Stimulated activated CD4-positive, alpha-beta T cell treated with anti-CD3 and anti-CD28 coated beads, Interleukin-2, amount 100 ng/mL, for 24 hours (primary cell): ENCODE results near the gene FBLN1.
A peak's percentile ranks its signal among the peaks of the same experiment; 100 is the strongest.
"Not testable (repeated sequence)": the region's sequence is repeated elsewhere in the genome, so short reads cannot be mapped to it uniquely, and the experiment has no call there.

Experiments used
- DNase-seq, 2 donors: peaks; one replicate each; pipeline ENCODE4 v3.0.0-alpha.2; 2020

Gene FBLN1

DNA sequence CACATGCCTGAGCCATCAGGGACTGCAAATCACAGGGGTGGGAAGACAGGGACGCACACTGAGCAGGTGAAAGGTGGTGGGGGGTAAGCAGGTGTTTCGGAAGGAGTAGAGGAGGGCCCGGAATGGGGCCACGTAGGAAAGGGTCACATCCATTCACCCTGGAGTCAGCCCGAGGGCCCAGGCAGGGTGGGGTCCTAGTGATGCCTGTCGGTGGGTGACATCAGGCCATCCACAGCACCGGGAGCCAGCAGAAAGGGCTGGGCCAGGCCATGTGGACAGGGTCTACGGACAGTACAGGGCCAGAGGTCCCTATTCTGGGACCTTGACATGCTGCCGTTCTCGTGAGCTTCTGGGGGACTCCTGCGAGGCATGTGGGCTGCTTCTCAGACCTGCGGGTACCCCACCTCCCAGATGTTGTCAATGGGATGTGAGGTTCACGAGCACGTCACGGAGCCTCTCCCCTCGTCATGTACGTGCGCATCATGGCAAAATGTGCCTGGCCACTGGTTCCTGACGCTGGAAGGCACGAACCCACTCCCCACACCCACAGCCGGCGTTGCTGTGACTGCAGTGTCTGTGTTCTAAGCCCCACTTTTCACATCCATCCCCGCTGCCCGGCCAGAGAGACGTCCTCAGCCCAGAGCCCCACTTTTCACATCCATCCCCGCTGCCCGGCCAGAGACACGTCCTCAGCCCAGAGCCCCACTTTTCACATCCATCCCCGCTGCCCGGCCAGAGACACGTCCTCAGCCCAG is 84.1 kb downstream of the FBLN1 start:
- DNase-seq = no peak

DNA sequence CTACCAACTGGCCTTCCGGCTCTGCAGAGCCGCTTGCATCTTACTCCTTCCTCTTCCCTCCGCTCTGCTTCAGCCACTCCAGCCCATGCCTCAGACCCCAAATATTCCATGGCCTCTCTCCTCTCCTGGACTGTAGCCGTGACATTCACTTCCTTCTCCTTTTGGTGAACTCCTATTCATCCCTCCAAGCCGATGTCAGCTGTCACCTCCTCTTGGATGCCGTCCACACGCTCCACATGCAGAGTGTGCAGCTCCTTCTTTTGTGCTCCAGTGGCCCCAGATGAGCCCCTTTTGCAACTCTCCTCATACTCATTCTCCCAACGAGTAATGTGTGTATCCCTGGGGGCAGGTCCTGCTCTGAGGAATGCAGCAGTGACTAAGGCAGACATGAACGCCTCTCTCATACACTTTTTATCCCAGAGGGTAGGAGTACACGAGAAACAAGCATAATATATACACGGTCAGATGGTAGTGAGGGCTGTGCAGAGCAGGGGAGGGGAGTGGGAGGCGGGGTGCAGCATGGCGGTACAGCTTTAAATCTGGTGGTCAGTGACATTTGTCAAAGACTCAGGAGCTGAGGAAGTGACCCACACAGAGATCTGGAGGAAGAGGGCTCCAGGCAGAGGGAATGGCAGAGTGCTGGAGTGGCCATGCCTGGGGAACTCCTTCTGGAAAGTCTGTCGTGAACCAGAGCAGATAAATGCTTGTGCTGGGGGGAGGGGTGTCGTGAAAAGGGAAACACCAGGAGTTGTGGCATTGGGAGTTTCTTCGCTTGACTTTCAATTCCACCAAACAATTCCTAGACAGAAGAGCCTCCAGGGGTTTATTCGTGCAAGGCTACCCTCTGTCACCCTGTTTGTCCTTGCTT is 85.2 kb downstream of the FBLN1 start:
- no peak for DNase-seq

DNA sequence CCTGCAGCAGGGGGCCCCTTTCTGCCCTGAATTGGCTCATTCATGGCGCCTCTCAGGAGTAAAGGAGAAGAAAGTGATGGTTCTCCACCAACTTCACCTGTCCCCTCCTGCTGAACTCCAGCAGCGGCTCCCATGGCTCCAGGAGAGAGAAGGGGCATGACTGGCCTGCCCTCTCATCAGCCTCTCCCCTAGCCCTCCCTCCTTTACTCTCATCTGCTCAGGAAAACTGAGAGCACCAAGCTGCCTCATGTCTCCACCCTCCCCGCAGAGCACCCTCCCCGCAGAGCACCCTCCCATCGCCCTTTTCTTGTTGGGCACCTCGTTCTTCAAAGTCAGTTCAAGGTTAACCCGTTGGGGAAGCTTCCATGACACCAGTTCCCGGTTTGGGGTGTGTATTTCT is 86.9 kb downstream of the FBLN1 start:
- DNase-seq = no peak

DNA sequence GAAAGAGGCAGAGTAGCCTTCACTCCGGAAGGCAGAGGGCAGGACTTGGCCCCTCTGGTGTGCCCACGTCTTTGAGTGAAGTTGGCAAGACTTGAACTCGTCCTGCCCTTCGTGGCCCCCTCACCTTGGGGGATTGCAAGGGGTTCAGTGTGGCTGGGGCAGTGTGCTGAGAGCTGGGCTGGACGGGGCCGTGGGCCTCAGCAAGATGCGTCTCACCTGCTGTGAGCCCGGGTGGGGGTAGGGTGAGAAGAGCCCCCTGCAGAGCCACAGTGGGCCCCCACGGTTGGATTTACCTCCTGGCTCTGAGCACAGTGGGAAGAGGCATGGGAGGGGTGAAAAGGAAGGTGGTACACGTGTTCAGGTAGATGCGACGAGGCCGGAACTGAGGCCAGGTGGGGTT is 87.6 kb downstream of the FBLN1 start:
- no peak for DNase-seq

DNA sequence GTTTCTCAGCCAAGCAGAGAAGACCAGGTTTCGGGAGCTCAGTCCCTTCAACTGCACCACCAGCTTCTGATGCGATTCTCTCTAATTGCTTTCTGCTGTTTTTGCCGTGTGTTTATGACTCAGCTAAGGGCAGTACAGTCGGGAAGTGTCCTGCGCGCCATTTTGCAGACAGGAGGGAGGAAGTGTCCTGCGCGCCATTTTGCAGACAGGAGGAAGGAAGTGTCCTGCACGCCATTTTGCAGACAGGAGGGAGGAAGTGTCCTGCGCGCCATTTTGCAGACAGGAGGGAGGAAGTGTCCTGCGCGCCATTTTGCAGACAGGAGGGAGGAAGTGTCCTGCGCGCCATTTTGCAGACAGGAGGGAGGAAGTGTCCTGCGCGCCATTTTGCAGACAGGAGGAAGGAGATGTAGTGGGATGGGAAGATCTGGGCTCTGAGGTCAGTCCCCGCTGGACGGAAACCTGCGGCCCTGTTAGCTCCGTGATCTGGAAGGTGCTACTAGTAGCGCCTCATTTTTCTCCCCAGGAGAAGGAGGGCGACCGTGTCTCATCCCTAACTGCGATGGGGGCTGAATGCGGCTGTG is 89.0 kb downstream of the FBLN1 start:
- DNase-seq = not testable (repeated sequence)

DNA sequence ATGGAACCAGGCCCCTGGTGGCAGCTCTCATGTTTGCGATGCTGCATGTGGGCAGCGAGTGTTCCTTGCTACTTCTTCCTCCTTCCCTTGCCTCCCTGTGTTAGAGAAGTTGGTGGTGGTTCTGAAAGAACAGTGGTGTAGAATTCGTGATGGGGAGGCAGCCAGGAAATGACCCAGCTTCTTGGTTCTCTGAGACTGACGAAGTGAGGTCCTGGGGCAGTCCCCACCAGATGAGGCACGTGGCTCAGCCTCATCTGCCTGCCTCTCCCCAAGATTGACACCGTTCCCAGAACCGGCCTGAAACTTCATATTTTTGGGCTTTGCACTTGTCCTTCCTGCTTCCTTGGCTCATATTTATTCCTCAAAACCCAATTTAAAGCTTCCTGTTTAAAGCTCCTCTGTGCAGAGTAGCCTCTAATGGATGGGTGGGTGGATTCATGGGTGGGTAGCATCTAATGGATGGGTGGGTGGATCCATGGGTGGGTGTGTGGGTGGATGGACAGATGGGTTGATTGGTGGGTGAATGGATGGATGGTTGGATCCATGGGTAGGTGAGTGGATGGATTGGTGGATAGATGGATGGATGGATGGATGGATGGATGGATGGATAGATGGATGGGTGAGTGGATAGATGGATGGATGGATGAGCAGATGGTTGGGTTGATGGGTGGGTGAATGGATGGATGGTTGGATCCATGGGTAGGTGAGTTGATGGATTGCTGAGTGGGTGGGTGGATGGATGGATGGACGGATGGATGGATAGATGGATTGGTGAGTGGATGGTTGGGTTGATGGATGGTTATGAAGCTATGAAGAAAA is 91.6 kb downstream of the FBLN1 start:
- no peak for DNase-seq

DNA sequence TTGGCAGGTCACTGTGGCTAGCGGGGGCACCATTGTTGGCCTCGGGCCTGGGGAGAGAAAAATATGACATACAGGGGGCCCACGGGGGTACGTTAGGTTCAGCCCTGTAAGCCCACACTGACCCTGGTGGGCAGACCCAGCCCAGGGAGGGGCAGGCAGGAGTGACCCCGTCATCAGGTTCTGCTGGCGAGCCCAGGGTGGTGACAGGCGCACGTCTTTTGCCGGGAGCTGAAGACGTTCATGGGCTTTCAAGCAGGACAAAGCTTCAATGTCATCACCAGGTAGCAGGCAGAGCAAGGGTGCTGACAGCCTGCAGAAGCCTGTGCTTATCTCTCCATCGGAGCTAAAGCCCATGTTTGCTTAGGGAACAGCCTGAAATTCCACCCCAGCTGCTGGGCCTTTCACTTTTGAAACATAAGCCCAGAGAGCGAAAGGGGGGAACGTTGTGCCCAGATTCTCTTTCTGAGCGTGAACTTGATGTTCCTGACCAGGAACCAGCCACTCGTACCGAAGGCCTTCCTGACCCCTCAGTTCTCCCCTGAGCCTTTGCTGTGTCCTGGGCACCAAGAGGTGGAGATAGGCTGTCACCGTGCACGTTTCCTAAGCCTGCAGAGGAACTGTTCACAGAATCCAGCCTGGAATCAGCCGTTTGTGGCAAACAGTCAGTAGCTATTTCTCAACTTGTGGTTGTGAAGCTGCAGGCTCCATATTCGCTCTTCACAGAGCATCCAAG is 94.9 kb downstream of the FBLN1 start:
- DNase-seq = no peak

DNA sequence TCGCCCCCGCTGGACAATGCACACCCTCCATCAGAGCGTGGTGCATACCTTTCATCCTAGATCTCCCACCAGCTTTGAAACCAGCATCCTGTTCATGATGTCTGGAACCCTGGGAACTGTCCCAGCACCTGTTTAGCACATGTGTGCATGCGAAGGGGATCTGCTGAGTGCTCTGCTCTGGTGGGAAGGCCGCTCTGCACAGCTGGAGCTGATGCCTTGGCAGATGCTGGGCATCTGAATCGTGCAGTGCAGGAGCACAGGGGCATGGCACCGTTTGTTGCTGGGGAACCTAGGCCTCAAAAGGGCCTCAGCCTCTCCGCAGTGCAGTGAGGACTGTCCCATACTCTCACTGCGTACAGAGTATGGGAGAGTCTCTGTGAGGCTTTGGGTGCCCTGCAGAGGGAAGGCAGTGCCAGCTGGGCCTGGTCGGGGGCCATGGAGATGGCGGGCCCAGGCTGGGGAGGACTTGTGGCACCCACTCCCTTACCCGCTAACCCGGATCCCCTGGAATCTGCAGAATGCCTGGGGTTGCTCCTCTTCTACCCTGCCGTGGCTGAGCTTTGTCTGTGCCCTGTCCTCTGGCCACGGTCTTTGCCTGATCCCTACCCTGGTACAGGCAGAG is 96.0 kb downstream of the FBLN1 start:
- no peak for DNase-seq

DNA sequence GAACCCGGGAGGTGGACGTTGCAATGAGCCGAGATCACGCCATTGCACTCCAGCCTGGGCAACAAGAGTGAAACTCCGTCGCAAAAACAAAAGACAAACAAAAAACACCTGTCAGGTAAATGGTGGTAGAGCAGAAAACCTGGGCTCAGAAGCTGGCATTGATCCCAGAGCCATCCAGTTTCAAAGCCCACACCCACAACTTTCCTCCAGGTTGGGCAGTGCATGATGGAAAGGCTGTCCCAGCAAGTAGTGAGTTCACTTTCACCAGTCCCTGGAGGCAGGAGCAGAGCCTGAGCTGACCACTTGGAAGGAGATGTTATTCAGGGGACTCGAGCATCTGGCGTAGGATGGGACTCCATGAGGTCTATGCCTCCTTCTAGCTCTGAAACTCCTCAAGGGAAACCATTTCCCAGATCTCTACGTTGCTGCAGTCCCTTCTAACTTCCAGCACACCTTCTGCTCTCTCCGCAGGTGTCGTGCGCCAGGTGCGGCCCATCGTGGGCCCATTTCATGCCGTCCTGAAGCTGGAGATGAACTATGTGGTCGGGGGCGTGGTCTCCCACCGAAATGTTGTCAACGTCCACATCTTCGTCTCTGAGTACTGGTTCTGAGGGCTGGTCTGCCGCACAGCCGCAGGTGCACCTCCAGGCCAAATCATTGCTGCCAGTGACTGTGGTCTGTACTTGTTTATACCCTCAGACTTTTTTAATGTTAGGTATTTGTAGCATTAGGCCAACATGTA is 97.3 kb downstream of the FBLN1 start:
- DNase-seq = no peak

DNA sequence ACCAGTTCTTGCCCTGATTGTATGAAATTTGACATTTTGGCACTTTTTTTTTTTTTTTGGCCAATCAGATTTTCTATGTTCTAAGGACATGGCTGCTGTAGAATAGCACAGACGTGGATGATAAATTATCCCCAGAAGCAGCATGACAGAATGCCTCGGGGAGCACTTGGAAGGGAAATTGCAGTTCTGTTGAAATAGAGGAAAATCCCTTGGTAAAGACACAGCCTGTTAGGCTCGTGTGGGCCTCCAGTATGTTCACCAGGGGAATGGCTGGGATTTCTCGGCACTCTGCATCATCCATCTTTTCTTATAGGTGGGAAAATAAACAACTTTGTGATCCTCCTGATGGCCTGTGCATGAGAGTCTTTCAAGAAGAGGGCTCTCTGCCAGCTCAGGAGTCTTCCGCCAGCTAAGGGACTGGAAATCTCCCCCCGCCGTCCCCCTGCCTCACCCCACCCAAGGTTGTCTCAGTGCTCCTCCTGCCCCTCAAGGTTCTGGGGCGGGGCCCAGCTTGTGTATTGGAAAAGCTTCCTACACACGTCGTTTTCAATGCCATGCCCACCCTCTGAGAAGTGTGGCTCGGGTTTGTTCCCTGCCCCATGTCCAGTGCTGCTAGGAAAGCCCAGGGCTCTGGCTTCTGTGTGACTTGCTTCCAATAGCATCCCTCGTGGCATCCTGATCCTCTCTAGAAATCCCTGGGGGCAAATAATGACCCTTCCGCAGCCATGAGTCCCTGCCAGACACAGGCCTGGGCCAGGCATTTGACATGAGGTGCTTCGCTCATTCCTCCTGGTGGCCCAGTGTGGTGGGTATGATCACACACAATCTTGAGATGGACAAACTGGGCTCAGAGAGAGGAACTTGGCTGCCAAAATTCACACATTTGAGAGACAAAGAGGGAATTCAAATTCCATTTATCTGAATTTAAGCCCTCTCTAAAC is 98.4 kb downstream of the FBLN1 start:
- no peak for DNase-seq

DNA sequence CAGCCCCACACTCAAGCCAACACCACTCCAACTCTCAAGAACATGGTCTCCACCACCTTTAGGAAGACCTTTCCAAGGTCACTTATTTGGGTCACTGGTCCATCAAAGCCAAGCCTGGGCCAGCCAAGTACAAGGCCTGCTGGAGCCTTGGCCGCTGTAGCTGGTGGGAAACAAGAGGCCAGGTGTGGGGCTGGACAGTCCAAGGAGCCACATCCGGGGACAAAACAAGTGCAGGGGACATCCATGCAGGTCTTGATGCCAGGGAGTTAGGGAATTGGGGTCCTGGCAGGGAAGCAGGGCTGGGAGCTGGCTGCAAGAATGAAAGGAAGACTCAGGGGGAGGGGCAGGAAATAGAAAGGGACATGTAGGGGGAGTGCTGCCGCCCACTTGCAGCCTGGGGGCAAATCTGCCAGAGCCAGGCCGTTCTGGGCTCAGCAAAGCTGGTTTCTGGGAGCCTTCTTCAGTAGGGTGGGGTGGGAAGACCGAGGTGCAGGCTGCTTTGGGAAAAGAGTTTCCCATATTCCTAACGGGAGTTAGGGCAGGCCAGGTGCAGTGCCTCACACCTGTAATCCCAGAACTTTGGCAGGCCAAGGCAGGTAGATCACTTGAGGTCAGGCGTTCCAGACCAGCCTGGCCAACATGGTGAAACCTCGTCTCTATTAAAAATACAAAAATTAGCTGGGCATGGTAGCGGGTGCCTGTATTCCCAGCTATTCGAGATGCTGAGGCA is 99.5 kb downstream of the FBLN1 start:
- no peak for DNase-seq

DNA sequence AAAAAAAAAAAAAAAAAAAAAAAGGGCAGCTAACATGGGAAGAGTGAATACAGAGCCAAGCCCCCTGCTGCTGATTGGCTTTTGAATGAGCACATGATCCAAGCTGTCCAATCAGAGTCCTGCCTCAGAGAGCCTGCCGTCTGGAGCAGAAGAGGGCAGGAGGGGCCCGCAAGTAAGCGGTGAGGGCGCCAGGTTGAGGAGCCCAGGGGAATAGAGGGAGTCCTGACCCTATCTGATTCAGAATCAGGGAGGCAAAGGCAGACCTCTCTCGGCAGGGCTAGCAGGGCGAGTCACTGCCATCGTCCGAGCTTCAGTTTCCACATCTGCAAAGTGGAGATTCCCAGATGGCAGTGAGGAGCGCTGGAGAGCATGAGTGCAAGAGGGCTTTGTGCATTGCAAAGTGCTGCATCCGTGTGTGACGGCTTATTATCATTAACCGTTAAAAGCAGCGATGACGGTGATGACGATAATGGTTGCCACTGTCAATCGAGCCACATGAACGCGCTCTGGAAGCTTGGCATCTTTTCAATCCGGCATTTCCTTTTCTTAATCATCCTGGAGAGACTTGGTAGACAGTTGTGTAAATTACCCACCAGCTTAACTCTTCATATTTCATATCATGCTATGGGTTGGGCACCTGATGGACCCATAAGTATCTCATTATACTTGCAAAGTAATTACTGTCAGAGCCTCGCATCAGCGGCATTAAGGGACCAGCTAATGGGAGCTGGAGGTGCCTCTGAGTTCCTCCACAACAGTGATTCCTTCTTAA is 100.3 kb downstream of the FBLN1 start:
- no peak for DNase-seq

DNA sequence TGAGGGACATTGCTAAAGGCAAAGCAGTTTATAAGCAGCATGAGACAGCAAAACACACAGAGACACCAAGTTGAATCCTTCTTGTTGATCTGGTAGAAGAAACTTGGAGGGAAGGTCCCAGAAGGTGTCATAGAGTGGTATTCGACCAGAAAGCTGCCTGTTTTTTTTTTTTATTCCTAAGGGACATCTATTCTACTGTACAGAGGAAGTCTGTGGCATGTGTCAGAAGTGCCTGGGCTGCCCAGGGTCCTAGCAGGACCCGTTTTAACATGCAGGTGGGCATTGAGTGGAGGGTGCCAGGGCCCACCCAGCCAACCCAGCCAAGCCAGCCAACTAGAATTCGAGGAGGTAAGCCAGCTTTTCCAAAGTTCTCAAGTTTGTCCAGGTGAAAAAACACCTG is 100.9 kb downstream of the FBLN1 start:
- no peak for DNase-seq

DNA sequence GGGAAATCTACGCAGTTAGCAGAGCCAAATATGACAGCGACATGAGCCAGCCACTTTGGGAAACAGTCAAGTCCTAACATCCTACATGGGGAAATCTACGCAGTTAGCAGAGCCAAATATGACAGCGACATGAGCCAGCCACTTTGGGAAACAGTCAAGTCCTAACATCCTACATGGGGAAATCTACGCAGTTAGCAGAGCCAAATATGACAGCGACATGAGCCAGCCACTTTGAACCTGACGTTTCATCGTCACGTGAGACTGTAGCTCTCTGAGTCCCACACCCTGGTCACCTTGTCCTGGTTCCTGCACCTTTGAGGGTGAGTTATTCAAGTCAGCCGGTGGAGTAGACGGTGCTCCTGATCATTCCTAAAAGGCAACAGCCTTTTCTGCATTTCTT is 105.4 kb downstream of the FBLN1 start:
- DNase-seq = not testable (repeated sequence)

DNA sequence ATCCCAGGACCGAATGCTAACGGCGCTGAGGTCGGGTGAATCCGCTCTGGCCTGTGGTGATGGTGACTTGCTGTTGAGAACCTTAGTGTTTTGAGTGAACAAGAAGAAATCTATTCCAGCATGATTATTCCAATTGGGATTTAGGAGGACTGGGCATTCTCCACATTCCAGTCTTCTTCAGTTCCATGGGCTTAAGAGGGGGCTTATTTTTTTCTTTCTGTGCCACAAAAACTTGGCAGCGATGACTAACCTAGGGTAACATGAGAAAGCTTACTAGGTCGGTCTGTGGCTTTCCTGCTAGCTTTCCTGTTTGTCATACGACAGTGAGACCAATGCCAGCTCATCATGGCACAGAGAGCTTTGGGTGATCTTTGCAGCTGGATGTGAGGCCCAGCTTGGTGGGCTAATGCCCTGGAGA is 106.1 kb downstream of the FBLN1 start:
- DNase-seq = no peak

DNA sequence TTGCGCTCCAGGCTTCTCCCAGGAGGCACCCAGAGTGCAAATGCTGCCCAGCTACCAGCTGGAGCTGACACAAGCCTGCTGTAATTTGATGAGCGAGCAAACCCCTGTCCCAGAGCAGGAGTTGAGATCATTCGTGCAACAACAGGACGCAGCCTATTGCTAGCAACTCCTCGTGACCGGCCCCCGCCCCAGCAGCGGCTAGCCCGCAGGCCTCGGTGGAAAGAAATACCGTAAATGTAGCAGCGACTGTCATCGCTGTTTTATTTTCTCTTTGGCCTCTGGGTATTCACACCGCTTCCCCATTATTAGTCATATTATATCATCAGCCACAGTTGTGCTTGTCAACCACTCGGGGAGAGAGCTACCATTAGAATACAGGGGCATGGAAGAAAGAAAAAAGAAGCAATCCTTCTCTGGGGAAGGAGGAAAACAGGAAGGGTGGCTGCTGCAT is 109.8 kb downstream of the FBLN1 start:
- DNase-seq = peak; percentile 5 to 21

DNA sequence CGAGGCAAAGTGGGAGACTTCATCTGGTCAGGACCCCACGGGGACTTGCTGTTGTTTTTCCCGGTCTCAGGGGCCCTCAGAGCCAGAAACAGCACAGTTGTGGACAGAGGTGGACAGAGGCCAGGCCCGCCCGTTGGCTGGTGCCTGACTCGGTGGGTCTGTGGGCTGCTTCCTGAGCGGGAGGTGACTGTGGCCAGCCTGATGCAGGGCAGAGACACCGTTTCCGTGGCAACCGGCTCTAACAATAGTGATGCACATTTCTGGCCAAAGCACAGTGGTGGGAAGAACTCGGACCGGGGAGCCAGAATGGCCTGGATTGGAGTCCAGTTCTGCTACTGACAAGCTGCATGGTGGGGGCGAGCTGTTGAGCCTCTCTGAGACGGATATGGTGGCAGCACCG is 110.3 kb downstream of the FBLN1 start:
- peak in 1 of 2 donors; percentile 2 for DNase-seq

DNA sequence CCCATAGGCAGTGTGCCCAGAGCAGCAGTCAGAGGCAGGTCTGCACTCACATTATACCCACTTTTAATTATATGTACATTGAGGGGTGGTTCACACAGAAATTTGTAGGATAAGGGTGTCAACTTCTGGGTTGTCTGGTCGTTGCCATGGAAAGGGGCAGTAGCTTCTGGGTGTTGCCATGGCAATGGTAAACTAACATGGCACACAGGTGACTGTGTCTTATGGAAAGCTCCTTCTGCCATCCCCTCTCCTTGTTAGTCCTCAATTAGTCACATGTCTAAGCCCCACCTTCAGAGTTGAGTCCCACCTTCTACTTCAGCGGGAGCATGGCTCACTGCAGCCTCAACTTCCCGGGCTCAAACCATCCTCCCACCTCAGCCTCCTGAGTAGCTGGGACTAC is 112.7 kb downstream of the FBLN1 start:
- no peak for DNase-seq
